Glutamatergic neuron (in vitro differentiated cells): ENCODE measurements around the gene PCNX3. TPM values are rescaled to one million over a fixed set of nuclear protein-coding genes. Genes with fewer than 3 reads are reported as not detected.
A peak's percentile ranks its signal among the peaks of the same experiment; 100 is the strongest.
"Not testable (repeated sequence)": the region's sequence is repeated elsewhere in the genome, so short reads cannot be mapped to it uniquely, and the experiment has no call there.

Source experiments
- DNase-seq: peaks from one replicate; pipeline ENCODE4 v3.0.0; 2022
- H3K27ac Mint-ChIP-seq: one replicate; pipeline ENCODE4 v1.8.0; 2020; ENCODE audit warnings: mild to moderate bottlenecking, mixed read lengths, inconsistent platforms; ENCODE audit not compliant: unreplicated experiment
- H3K27me3 Mint-ChIP-seq: one replicate; pipeline ENCODE4 v1.8.0; 2020; ENCODE audit warnings: mild to moderate bottlenecking, moderate library complexity, mixed read lengths, inconsistent platforms; ENCODE audit not compliant: unreplicated experiment
- H3K36me3 Mint-ChIP-seq: one replicate; pipeline ENCODE4 v1.8.0; 2020; ENCODE audit warnings: mild to moderate bottlenecking, mixed read lengths, inconsistent platforms; ENCODE audit not compliant: unreplicated experiment
- H3K4me1 Mint-ChIP-seq: one replicate; pipeline ENCODE4 v1.8.0; 2020; ENCODE audit warnings: mild to moderate bottlenecking, low read depth, mixed read lengths, inconsistent platforms; ENCODE audit not compliant: unreplicated experiment
- H3K4me3 Mint-ChIP-seq: one replicate; pipeline ENCODE4 v1.8.0; 2020; ENCODE audit warnings: mild to moderate bottlenecking, mixed read lengths, inconsistent platforms; ENCODE audit not compliant: unreplicated experiment
- H3K9me3 Mint-ChIP-seq: one replicate; pipeline ENCODE4 v1.8.0; 2020; ENCODE audit warnings: mild to moderate bottlenecking, moderate library complexity, mixed read lengths, inconsistent platforms; ENCODE audit not compliant: unreplicated experiment
- total RNA-seq: library from RNA; stranded (reverse); fragmentation: NEBNext Ultra II Directional; extraction: Animal tissue kit (Norgen Biotek cat#: 25700); gene quantifications from one replicate; pipeline ENCODE4 v1.2.1, GENCODE V29; 2021; ENCODE audit not compliant: unreplicated experiment
- TF ChIP-seq, protein P1 (sequence below): fragments of 200-600 bp; sonication (generic); IDR thresholded peaks from one replicate; pipeline ENCODE4 v1.5.0; 2021; ENCODE audit not compliant: partially characterized antibody, unreplicated experiment

Gene PCNX3
- total RNA-seq, 1 donor from 2014 or later, result 43.3 TPM

DNA sequence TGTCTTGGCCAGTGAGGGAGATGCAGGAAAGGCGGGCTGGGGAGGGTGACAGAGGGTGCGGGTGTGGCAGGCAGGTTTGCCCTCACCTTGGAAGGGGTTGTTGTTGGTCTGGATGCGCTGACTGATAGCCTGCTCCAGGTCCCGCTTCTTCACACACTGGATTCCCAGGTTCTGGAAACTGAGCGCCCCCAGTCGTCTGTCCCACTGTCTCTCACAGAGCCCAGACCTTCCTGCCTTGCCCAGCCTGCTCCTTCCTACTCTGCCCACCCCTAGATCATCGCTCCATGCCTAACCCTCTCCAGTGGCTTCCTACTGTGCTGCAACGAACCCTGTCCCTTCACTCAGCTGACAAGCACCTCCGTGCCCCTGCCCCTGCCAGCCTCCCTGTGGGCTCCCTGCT, 44.5 kb downstream of the PCNX3 start:
- H3K27me3 Mint-ChIP-seq, result peaks cover 7% of the 10 kb centered on the region
- H3K4me3 Mint-ChIP-seq, result no peak overlapping the region
- peaks cover 8% of the 10 kb centered on the region for H3K9me3 Mint-ChIP-seq
- TF ChIP-seq, protein P1, sequence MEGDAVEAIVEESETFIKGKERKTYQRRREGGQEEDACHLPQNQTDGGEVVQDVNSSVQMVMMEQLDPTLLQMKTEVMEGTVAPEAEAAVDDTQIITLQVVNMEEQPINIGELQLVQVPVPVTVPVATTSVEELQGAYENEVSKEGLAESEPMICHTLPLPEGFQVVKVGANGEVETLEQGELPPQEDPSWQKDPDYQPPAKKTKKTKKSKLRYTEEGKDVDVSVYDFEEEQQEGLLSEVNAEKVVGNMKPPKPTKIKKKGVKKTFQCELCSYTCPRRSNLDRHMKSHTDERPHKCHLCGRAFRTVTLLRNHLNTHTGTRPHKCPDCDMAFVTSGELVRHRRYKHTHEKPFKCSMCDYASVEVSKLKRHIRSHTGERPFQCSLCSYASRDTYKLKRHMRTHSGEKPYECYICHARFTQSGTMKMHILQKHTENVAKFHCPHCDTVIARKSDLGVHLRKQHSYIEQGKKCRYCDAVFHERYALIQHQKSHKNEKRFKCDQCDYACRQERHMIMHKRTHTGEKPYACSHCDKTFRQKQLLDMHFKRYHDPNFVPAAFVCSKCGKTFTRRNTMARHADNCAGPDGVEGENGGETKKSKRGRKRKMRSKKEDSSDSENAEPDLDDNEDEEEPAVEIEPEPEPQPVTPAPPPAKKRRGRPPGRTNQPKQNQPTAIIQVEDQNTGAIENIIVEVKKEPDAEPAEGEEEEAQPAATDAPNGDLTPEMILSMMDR, result no peak
- peaks cover 13% of the 10 kb centered on the region for H3K36me3 Mint-ChIP-seq
- peaks cover 8% of the 10 kb centered on the region for H3K4me1 Mint-ChIP-seq
- H3K27ac Mint-ChIP-seq, result no peak overlapping the region
- no peak for DNase-seq

DNA sequence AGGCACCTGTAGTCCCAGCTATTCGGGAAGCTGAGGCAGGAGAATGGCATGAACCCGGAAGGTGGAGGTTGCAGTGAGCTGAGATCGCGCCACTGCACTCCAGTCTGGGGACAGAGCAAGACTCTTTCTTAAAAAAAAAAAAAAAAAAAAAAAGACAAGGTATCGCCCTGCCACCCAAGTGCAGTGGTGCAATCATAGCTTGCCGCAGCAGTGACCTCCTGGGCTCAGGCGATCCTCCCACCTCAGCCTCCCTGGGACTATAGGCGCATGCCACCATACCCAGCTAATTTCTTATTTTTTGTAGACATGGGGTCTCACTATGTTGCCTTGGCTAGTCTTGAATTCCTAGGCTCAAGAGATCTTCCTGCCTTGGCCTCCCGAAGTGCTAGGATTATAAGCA, 45.3 kb downstream of the PCNX3 start:
- H3K27me3 Mint-ChIP-seq, H3K27ac Mint-ChIP-seq, DNase-seq, H3K4me1 Mint-ChIP-seq, H3K9me3 Mint-ChIP-seq: not testable (repeated sequence)
- H3K4me3 Mint-ChIP-seq, result peak overlapping the region; percentile 36
- peaks cover 13% of the 10 kb centered on the region for H3K36me3 Mint-ChIP-seq

DNA sequence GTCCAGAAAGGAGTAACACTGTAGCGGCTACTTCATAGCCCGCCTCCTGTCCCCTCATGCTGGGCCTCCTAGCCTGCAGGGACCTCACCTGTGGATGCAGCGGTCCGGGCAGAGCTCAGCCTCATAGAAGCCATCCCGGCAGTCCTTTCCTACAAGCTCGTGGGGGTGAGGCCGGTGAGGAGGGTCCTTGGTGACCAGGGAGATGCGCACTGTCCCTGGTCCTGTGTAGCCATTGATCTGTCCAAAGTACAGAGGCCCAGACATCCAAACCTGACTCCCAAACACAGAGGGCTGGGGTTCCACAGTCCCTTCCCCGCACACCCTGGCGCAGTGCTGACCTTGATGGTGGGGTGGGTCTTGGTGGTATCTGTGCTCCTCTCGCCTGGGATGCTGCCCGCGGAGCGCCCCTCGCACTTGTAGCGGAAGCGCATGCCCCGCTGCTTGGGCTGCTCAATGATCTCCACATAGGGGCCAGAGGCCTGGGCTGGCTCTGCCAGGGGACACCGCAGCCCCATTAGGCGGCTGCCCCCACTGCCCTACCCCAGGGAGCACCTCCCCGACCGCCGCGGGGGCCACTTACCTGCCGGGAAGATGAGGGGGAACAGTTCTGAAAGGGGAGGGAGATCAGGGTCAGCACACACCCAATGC, 46.1 kb downstream of the PCNX3 start:
- Mint-ChIP-seq H3K4me1 (peaks cover 8% of the 10 kb centered on the region), H3K9me3 (peaks cover 8% of the 10 kb centered on the region), H3K27ac (no peak overlapping the region), H3K36me3 (peaks cover 13% of the 10 kb centered on the region), H3K4me3 (peak overlapping the region; percentile 85), H3K27me3 (peaks cover 7% of the 10 kb centered on the region)
- no peak for DNase-seq
- TF ChIP-seq, protein P1, result no peak

DNA sequence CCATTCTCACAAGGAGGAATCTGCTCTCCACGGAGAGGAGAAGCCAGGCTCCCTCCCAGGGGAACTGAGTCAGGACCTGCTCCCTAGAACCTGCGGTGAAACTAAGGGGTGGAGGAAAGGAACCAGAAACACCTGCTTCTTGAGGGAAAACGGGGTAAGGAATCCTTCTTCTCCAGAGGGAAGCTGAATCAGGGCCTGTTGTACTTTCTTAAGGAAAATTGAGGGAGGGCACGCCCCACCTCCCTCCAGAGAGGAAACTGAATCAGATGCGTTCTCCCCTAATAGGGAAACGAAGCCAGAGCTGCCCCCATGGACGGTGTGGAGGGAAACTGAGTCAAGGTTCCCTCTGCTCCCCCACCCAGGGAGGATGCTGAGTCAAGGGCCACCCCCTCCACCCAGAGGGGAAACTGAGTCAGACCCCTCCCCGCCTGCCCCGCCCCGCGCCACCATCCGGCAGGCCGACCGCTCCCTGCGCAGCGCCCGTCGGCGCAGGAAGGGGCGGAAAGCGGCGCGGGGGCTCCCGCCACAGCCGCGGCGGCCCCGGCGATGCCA, 46.7 kb downstream of the PCNX3 start:
- H3K4me3 Mint-ChIP-seq, result peak overlapping the region; percentile 85
- H3K27me3 Mint-ChIP-seq, result peaks cover 5% of the 10 kb centered on the region
- DNase-seq, result no peak
- TF ChIP-seq, protein P1, result no peak
- H3K4me1 Mint-ChIP-seq, result peaks cover 8% of the 10 kb centered on the region
- H3K27ac Mint-ChIP-seq, result no peak overlapping the region
- H3K36me3 Mint-ChIP-seq, result peaks cover 8% of the 10 kb centered on the region
- peaks cover 6% of the 10 kb centered on the region for H3K9me3 Mint-ChIP-seq

DNA sequence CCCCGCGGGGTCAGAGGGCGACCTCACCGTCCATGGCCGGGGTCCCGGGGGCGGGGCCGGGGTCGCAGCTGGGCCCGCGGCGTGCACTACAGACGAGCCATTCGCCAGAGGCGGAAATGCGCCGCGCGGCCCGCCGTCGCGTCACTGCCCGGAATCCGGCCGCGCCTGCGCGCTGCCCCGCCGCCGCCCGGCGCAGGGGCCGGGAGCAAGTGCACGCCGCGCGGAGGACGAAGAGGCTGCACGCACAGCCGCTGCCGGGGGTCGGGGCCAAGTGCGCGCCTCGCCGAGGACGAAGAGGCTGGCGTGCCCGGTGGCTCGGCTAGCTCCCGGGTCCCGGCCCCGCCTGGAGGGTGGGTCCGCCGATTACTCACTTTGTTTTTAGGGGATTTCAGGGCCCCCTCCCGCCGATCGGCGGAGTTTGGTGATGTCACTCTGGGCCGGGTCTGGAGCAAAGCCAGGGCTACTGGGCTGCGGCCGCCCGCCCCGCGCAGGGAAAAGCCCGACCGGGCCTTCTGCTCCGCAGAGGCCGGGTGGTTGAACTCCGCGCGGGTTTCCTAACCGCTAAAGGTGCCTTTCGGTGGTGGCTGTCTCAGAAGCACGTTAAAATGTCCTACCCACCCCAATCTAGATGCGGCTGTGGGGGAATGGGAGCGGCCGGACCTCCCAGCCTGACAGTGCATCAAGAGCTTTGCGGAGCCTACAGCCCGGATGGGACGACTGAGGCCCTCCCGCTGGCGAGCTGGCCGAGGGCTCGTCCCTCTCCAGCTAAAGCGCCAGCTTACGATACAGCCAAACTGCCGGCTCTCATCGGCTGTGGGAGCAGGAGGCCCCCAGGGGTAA, 47.4 kb downstream of the PCNX3 start, which contains the start of gene RELA:
Gene RELA, minus strand, starts transcription at position 118 of the 840 bp plus-strand sequence. Its CDS starts 84 bp downstream, at position 34.
- peaks cover 7% of the 10 kb centered on the region for H3K36me3 Mint-ChIP-seq
- H3K27me3 Mint-ChIP-seq, result peaks cover 5% of the 10 kb centered on the region
- peak within 1 kb of the TSS; percentile 89 for H3K4me3 Mint-ChIP-seq
- peaks cover 6% of the 10 kb centered on the region for H3K9me3 Mint-ChIP-seq
- TF ChIP-seq, protein P1, result no peak
- peak; percentile 94 for DNase-seq
- peaks cover 8% of the 10 kb centered on the region for H3K4me1 Mint-ChIP-seq
- peak within 1 kb of the TSS; percentile 92 for H3K27ac Mint-ChIP-seq
